Rectal smooth muscle tissue (tissue), 1 donor: ENCODE measurements around the gene CD209.

Experiments
- H3K27ac ChIP-seq: one replicate; pipeline ENCODE4 v1.7.0; 2013; ENCODE audit warnings: low read depth, low read length, inconsistent platforms
- H3K27me3 ChIP-seq: one replicate; pipeline ENCODE4 v1.7.0; 2013; ENCODE audit warnings: low read length; ENCODE audit not compliant: control insufficient read depth, insufficient read depth
- H3K36me3 ChIP-seq: one replicate; pipeline ENCODE4 v1.7.0; 2013; ENCODE audit warnings: low read length; ENCODE audit not compliant: control insufficient read depth, insufficient read depth
- H3K4me1 ChIP-seq: one replicate; pipeline ENCODE4 v1.7.0; 2013; ENCODE audit warnings: low read length; ENCODE audit not compliant: control insufficient read depth, insufficient read depth
- H3K4me3 ChIP-seq: one replicate; pipeline ENCODE4 v1.7.0; 2013; ENCODE audit warnings: low read length
- H3K9ac ChIP-seq: one replicate; pipeline ENCODE4 v1.7.0; 2013; ENCODE audit warnings: low read length

The CD209 gene

DNA sequence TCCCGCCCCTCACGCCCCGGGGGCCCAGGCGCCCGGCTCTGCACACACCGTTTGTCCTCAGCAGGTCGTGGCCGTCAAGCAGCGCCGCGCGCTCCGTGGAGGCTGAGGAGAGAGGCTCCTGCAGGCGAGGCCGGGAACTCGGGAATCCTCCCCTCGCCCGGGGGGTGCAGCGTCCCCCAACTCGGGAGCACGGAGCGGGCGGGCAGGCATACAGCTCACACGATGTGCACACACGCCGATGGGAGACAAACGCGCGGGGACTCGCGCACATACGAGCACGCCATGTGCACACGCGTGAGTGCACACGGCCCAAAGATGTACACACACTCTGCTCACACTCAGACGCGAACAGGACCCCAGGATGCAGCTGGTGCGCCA is 16.1 kb downstream of the CD209 start:
- no peak overlapping the region for H3K27ac ChIP-seq
- H3K27me3 ChIP-seq = peaks cover 16% of the 10 kb centered on the region
- H3K4me3 ChIP-seq = no peak overlapping the region
- no peaks in the 10 kb centered on the region for H3K4me1 ChIP-seq
- no peaks in the 10 kb centered on the region for H3K36me3 ChIP-seq
- no peak overlapping the region for H3K9ac ChIP-seq

DNA sequence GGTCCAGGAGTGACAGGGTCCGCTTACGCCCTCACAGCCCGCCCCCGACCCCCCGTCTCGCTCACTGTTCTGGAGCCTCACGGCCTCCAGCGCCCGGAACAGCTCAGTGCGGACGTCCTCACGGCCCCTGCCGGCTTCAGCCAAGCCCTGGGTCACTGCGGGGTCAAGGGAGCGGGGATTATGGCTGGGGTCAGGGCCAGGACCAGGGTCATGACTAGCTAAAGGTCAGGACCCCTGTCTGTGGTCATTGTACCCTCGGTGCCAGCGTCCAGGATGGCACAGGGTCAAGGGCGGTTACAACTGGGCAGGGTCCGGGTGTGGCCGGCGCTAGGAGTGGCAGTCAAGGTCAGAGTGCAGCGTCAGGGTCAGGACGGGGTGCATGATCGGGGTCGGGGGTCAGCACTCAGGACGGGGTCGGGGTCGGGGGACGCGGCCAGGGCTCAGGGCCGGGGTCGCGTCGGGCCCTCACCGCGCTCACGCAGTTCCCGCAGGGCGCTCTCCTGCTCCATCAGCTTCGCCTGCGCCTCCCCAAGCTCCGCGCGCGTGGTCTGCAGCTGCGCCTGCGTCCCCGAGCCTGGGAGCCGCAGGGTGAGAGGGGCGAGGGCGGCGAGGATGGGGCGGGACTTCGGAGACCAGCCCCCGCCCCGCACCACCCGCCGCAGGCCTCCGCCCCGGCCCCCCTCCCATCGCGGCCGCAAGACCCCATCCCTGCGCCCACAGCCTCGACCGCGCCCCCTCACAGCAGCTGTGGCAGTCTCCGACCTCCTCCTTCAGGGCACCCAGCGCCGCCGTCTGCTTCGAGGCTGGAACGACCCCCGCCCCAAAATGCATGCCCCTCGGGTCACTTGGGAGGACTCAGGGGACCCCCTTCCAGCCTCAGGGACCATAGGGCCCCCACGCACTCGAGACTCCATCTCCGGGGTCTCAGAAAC is 16.8 kb downstream of the CD209 start:
- Histone ChIP-seq H3K27me3 (peaks cover 16% of the 10 kb centered on the region), H3K4me1 (no peaks in the 10 kb centered on the region), H3K27ac (no peak overlapping the region), H3K9ac (no peak overlapping the region), H3K4me3 (no peak overlapping the region), H3K36me3 (no peaks in the 10 kb centered on the region)

DNA sequence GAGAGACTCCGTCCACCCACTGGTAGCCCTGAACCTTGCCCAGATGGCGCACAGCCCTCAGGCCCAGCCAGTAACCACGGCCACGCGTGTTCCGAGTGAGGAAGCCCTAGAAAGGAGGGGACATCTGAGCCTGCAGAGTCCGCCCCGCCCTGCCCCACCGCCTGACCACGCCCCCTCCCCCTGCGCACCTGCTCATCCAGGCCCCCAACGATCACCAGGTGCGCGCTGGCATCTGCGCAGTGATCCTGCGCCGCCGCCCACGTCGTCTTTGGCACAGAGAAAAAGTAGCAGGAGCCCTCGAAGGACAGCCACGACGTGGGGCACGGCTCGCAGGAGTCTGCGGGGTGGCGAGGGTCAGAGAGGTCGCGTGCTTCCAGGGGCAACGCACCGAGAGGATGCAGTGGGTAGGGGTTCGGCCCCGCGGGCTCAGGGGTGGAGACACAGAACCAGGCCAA is 17.5 kb downstream of the CD209 start:
- Histone ChIP-seq H3K9ac (no peak overlapping the region), H3K27me3 (peaks cover 16% of the 10 kb centered on the region), H3K4me3 (no peak overlapping the region), H3K36me3 (no peaks in the 10 kb centered on the region), H3K27ac (no peak overlapping the region), H3K4me1 (no peaks in the 10 kb centered on the region)

DNA sequence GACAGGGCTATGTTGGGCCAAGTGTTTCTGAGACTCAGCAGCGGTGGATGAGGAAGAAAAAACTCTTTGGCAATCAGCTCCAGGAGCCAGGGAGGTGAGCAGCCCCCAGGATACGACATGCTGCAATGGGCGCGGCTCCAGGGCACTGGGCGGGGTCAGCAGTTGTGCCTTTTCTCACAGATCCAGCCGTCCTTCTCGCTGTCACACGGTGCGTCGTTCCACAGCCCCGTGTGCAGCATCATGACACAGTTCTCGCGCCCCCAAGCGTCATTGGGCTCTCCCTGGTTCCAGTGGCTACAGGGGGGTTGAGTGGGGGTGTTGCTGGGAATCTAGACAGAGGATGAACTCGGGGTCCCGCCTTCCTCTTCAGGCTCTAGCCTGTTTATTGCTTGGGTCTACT is 18.1 kb downstream of the CD209 start:
- H3K4me3 ChIP-seq = no peak overlapping the region
- H3K27ac ChIP-seq = no peak overlapping the region
- H3K4me1 ChIP-seq = no peaks in the 10 kb centered on the region
- H3K9ac ChIP-seq = no peak overlapping the region
- peaks cover 16% of the 10 kb centered on the region for H3K27me3 ChIP-seq
- no peaks in the 10 kb centered on the region for H3K36me3 ChIP-seq

DNA sequence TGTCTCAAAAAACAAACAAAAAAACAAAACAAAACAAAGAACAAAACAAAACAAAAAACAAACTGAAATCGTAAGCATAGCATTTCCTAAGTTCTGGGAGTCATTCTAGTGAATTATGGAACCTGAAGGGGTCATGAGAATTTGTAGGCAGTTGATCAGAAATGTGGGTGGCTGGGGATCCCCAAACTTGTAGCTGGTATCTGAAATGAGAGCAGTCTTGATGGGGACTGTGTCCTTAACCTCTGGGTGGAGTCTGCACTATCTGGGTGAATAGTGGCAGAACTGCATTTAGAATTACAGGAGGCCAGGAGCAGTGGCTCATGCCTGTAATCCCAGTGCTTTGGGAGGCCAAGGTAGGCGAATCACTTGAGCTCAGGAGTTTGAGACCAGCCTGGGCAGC is 21.5 kb downstream of the CD209 start:
- Histone ChIP-seq H3K27me3 (peaks cover 9% of the 10 kb centered on the region), H3K36me3 (no peaks in the 10 kb centered on the region), H3K4me1 (no peaks in the 10 kb centered on the region), H3K27ac (no peak overlapping the region), H3K4me3 (no peak overlapping the region), H3K9ac (no peak overlapping the region)

DNA sequence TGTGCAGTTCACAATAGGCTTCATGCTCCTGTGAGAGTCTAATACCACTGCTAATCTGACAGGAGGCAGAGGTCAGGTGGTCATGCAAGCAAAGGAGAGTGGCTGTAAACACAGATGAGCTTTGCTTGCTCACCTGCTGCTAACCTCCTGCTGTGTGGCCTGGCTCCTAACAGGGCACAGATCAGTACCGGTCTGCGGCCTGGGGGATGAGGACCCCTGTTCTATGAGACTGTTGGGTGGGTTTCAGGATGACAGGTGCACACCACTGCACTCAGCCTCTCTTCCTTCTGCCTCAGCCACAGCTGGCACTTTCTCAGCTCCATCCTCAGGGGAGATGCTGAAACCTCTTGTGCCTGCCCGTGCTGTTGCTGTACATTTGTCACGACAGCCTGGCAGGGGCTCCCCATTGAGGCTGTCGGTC is 25.1 kb downstream of the CD209 start:
- H3K36me3 ChIP-seq = no peaks in the 10 kb centered on the region
- no peaks in the 10 kb centered on the region for H3K27me3 ChIP-seq
- H3K9ac ChIP-seq = no peak overlapping the region
- H3K4me3 ChIP-seq = no peak overlapping the region
- no peaks in the 10 kb centered on the region for H3K4me1 ChIP-seq
- no peak overlapping the region for H3K27ac ChIP-seq

DNA sequence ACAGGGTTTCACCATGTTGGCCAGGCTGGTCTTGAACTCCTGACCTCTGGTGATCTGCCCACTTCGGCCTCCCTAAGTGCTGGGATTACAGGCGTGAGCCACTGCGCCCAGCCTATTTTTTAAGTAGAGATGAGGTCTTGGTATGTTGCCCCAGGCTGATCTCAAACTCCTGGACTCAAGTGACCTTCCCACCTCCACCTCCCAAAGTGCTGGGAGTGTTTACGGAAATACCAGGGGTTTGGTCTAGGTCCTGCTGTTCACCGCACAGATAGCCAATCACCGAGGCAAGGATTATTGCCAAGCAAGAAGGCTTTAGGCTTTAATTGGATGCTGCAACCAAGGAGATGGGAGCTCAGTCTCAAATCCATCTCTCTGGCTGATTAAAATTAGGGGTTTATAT is 27.0 kb downstream of the CD209 start:
- H3K9ac ChIP-seq = no peak overlapping the region
- no peak overlapping the region for H3K27ac ChIP-seq
- H3K4me1 ChIP-seq = no peaks in the 10 kb centered on the region
- no peak overlapping the region for H3K4me3 ChIP-seq
- H3K27me3 ChIP-seq = no peaks in the 10 kb centered on the region
- H3K36me3 ChIP-seq = no peaks in the 10 kb centered on the region

DNA sequence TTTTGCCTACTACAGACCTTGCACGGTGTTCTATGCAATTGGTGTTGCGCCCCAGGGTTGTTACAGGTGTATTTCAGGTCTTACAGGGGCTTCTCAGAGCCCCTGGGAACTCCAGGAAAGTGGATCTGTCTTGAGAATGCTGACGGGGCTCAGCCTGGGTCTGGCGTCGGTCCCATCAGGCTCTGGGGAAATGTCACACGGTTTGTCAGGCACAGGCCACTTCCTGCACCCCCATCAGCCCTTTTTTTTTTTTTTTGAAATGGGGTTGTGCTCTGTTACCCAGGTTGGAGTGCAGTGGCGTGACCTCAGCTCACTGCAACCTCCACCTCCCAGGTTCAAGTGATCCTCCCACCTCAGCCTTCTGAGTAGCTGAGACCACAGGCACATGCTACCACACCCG is 28.7 kb downstream of the CD209 start:
- Histone ChIP-seq H3K27me3 (no peaks in the 10 kb centered on the region), H3K9ac (no peak overlapping the region)

DNA sequence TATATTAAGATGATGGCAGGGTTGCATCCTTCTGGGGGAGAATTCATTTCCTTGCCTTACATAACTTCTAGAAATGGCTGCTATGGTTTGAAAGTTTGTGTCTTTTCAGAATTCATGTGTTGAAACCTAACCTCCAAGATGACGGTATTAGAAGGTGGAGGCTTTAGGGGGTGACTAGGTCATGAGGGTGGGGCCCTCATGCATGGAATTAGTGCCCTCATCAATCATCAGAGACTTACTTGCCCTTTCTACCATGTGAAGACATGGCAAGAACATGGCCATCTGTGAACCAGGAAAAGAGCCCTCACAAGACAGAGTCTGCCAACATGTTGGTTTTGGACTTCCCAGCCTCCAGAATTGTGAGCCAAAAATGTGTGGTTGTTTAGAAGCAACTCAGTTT is 30.6 kb downstream of the CD209 start:
- H3K9ac ChIP-seq = no peak overlapping the region
- H3K36me3 ChIP-seq = no peaks in the 10 kb centered on the region
- H3K27ac ChIP-seq = no peak overlapping the region
- no peaks in the 10 kb centered on the region for H3K27me3 ChIP-seq
- no peaks in the 10 kb centered on the region for H3K4me1 ChIP-seq
- H3K4me3 ChIP-seq = no peak overlapping the region

More for the DNA sequence above, 28.7 kb downstream of the CD209 start:
- no peak overlapping the region for H3K4me3 ChIP-seq
- no peaks in the 10 kb centered on the region for H3K36me3 ChIP-seq
- H3K27ac ChIP-seq = no peak overlapping the region
- H3K4me1 ChIP-seq = no peaks in the 10 kb centered on the region

DNA sequence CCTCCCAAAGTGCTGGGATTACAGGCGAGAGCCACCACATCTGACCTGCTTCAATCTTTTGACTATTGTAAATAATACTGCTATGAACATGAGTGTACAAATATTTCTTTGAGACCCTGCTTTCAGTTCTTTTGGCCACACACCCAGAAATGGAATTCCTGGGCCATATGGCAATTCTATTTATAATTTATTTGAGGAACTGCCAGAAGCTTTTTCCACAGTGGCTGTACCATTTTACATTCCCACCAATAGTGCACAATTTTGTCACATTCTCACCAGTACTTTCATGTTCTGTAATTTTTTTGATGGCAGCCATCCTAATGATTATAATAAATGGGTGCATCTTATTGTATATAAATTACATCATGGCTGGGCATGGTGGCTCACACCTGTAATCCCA is 31.7 kb downstream of the CD209 start:
- Histone ChIP-seq H3K4me3 (no peak overlapping the region), H3K36me3 (no peaks in the 10 kb centered on the region), H3K27ac (no peak overlapping the region), H3K9ac (no peak overlapping the region), H3K27me3 (no peaks in the 10 kb centered on the region), H3K4me1 (no peaks in the 10 kb centered on the region)

DNA sequence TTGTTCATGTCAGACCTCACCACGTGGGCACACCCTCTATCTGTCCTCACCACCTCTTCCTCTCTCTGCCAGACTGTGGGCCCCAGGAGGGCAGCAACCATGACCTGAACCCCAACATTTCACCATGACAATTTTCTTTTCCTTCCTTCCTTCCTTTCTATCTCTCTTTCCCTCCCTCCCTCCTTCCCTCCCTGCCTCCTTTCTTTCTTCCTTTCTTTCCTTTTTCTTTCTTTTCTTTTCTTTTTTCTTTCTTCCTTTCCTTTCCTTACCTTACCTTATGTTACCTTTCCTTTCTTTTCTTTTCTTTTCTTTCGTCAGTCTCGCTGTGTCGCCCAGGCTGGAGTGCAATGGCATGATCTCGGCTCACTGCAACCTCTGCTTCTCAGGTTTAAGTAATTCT is 36.7 kb downstream of the CD209 start:
- no peak overlapping the region for H3K9ac ChIP-seq
- H3K27ac ChIP-seq = no peak overlapping the region
- H3K4me3 ChIP-seq = no peak overlapping the region
- H3K27me3 ChIP-seq = no peaks in the 10 kb centered on the region
- no peaks in the 10 kb centered on the region for H3K4me1 ChIP-seq
- H3K36me3 ChIP-seq = no peaks in the 10 kb centered on the region

DNA sequence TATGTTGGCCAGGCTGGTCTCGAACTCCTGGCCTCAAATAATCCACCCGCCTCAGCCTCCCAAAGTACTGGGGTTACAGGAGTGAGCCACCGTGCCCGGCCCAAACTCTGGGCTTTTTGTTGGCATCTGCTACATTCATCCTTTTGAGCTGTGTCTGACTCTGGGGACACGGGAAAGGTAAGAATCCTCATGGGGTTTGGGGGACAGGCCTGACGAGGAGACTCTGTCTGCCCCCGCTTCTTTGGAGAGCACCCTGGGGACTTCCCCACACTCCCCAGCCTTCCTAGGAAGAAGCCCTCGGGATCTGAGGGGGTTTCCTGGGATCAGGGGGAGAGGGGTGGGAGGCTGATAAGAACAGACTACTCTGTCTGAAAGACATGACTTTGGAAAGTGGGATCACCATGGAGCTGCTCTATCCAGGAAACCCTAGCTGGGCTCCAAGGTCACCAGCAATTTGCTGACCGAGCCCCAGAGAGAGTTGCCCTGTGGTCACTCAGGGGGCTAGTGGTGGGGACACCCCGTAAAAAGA is 37.3 kb downstream of the CD209 start:
- Histone ChIP-seq H3K27ac (no peak overlapping the region), H3K36me3 (no peaks in the 10 kb centered on the region), H3K4me3 (no peak overlapping the region), H3K9ac (no peak overlapping the region), H3K27me3 (no peaks in the 10 kb centered on the region), H3K4me1 (no peaks in the 10 kb centered on the region)

DNA sequence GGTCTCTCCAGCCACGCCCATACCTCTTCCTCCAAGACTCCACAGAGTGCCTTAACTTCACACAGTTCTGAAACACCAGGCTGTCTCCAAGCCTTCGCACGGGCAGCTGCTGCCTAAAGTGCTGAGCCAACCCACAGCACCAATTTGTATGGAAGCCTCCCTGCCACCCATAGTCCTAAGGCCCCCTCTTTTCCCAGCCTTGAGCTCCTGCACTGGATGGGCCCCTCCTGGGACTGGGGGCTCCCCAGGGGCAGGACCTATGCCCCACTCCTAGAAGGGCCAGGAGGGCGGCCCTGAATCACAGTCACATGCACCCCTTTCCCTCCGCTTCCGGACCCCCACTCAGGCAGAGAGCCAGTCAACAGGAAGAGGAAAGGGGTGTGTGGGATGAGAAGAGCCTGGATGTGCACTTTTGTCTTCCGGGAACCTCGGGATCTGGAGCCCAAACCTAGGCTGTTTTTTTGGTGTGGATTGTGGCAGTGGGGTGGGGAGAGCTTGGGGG is 40.3 kb downstream of the CD209 start:
- Histone ChIP-seq H3K4me3 (no peak overlapping the region), H3K9ac (no peak overlapping the region), H3K4me1 (no peaks in the 10 kb centered on the region), H3K27me3 (no peaks in the 10 kb centered on the region), H3K27ac (no peak overlapping the region), H3K36me3 (no peaks in the 10 kb centered on the region)
